NB4 (cell line): ENCODE data around the gene LYRM2.

ENCODE experiments used
- CTCF ChIP-seq: IDR thresholded peaks from one replicate; pipeline ENCODE4 v1.5.1; 2012; ENCODE audit warnings: low read depth, low read length
- MAX ChIP-seq: IDR thresholded peaks from 2 replicates; pipeline ENCODE4 v1.6.1; 2011; ENCODE audit warnings: low read depth, low read length
- MYC ChIP-seq: IDR thresholded peaks from 2 replicates; pipeline ENCODE4 v1.6.1; 2011; ENCODE audit warnings: low read depth, low read length
- POLR2A ChIP-seq: IDR thresholded peaks from 2 replicates; pipeline ENCODE4 v1.6.1; 2011; ENCODE audit warnings: mild to moderate bottlenecking; ENCODE audit not compliant: insufficient read length; ENCODE audit errors: extremely low read depth

- TF ChIP-seq CTCF: no peak
- no peak for TF ChIP-seq POLR2A
- TF ChIP-seq MYC: no peak
- no peak for TF ChIP-seq MAX
Measured at GRCh38 chr6:89670935-89671565, 32.5 kb upstream of the LYRM2 start.
